CD14-positive monocyte (primary cell): ENCODE measurements around the gene KAT2B. TPM values are rescaled to one million over a fixed set of nuclear protein-coding genes. Genes with fewer than 3 reads are reported as not detected.

Experiments used
- DNase-seq, 3 donors: peaks; one replicate each; pipeline ENCODE4 v3.0.0-alpha.2; 2011 to 2022
- H2AFZ ChIP-seq: 2 replicates; pipeline ENCODE4 v1.6.0; 2012; ENCODE audit warnings: mild to moderate bottlenecking, low read depth, low read length, inconsistent platforms; ENCODE audit not compliant: insufficient read depth, poor library complexity, severe bottlenecking
- H3K27ac ChIP-seq, 2 donors: 1 replicate in 1 of 2; 2 replicates in 1 of 2; pipeline ENCODE4 v1.5.1; 2012 to 2013; ENCODE audit warnings: low read length in 2 of 2, control low read depth in 1 of 2, inconsistent platforms in 1 of 2, low read depth in 1 of 2, mild to moderate bottlenecking in 1 of 2
- H3K27me3 ChIP-seq, 2 donors: one replicate each; pipeline versions ENCODE4 v1.6.0 to v1.6.1; 2011 to 2013; ENCODE audit warnings: low read length in 2 of 2; ENCODE audit not compliant: control insufficient read depth in 2 of 2, insufficient read depth in 2 of 2
- H3K36me3 ChIP-seq, 2 donors: replicated peaks in 1 of 2; 1 replicate in 1 of 2; 2 replicates in 1 of 2; pipeline versions ENCODE4 v1.5.1 to v1.6.1; 2012 to 2013; ENCODE audit warnings: low read length in 2 of 2, control low read depth in 1 of 2, inconsistent platforms in 1 of 2, mild to moderate bottlenecking in 1 of 2; ENCODE audit not compliant: insufficient read depth in 2 of 2, control insufficient read depth in 1 of 2
- H3K4me1 ChIP-seq, 2 donors: 1 replicate in 1 of 2; 2 replicates in 1 of 2; pipeline versions ENCODE4 v1.5.1 to v1.6.1; 2012 to 2013; ENCODE audit warnings: low read length in 2 of 2, control low read depth in 1 of 2, inconsistent platforms in 1 of 2, mild to moderate bottlenecking in 1 of 2, moderate library complexity in 1 of 2; ENCODE audit not compliant: insufficient read depth in 2 of 2, control insufficient read depth in 1 of 2
- H3K4me2 ChIP-seq: replicated peaks from 2 replicates; pipeline ENCODE3; 2012; ENCODE audit warnings: low read length, moderate library complexity, mild to moderate bottlenecking; ENCODE audit not compliant: poor library complexity, severe bottlenecking; ENCODE audit errors: extremely low read depth
- H3K4me3 ChIP-seq, 3 experiments: fragments of 200-600 bp in 1 of 3; sonication (generic) in 1 of 3; replicated peaks in 1 of 3; 1 replicate in 2 of 3; 2 replicates in 1 of 3; pipeline ENCODE4 v1.5.1; 2011 to 2013; ENCODE audit warnings: low read length in 3 of 3, mild to moderate bottlenecking in 3 of 3, control low read depth in 2 of 3, low read depth in 2 of 3, inconsistent platforms in 1 of 3, moderate library complexity in 1 of 3
- H3K79me2 ChIP-seq: 2 replicates; pipeline ENCODE4 v1.6.0; 2012; ENCODE audit warnings: mild to moderate bottlenecking, control low read depth, inconsistent platforms, low read length, moderate library complexity; ENCODE audit not compliant: insufficient read depth
- H3K9ac ChIP-seq: 2 replicates; pipeline ENCODE4 v1.6.0; 2017; ENCODE audit warnings: low read length, mild to moderate bottlenecking; ENCODE audit not compliant: insufficient read depth, poor library complexity, severe bottlenecking
- H3K9me3 ChIP-seq, 2 donors: replicated peaks in 1 of 2; 1 replicate in 1 of 2; 2 replicates in 1 of 2; pipeline versions ENCODE4 v1.5.1 to v1.6.1; 2012 to 2013; ENCODE audit warnings: low read length in 2 of 2, control low read depth in 1 of 2; ENCODE audit not compliant: control insufficient read depth in 1 of 2, insufficient read depth in 1 of 2
- H4K20me1 ChIP-seq: 2 replicates; pipeline ENCODE4 v1.6.0; 2012; ENCODE audit warnings: mild to moderate bottlenecking, low read length, control low read depth, moderate library complexity; ENCODE audit not compliant: insufficient read depth
- H3K27ac Mint-ChIP-seq, 7 donors: one replicate each; pipeline ENCODE4 v1.8.0; 2020; ENCODE audit warnings: mild to moderate bottlenecking in 7 of 7, mixed read lengths in 7 of 7, moderate library complexity in 6 of 7, inconsistent platforms in 2 of 7
- H3K27me3 Mint-ChIP-seq, 3 donors: one replicate each; pipeline ENCODE4 v1.8.0; 2021 to 2022; ENCODE audit warnings: low read depth in 3 of 3, mild to moderate bottlenecking in 3 of 3, mixed read lengths in 3 of 3, moderate library complexity in 3 of 3, inconsistent platforms in 1 of 3
- H3K36me3 Mint-ChIP-seq, 2 donors: one replicate each; pipeline ENCODE4 v1.8.0; 2020; ENCODE audit warnings: mixed read lengths in 2 of 2, inconsistent platforms in 1 of 2, mild to moderate bottlenecking in 1 of 2
- H3K4me1 Mint-ChIP-seq: one replicate; pipeline ENCODE4 v1.8.0; 2020; ENCODE audit warnings: mild to moderate bottlenecking, mixed read lengths
- H3K4me3 Mint-ChIP-seq, 2 donors: one replicate each; pipeline ENCODE4 v1.8.0; 2020; ENCODE audit warnings: mild to moderate bottlenecking in 2 of 2, mixed read lengths in 2 of 2, moderate library complexity in 1 of 2
- H3K9me3 Mint-ChIP-seq, 7 donors: one replicate each; pipeline ENCODE4 v1.8.0; 2020 to 2022; ENCODE audit warnings: mixed read lengths in 7 of 7, mild to moderate bottlenecking in 6 of 7, moderate library complexity in 6 of 7, inconsistent platforms in 2 of 7
- WGBS: methylation state at CpG from one replicate; pipeline ENCODE4 v1.1.5; 2013; ENCODE audit warnings: missing lambda C conversion rate; ENCODE audit not compliant: insufficient coverage; 5-methylcytosine and 5-hydroxymethylcytosine counted together
- intact Hi-C, 2 donors: fragments of 100-400 bp; cut with micrococcal nuclease; formaldehyde crosslinking; loops; one replicate each; pipeline versions ENCODE4 v1.15.0 to v1.15.1; 2023
- polyA plus RNA-seq, 3 donors: library from polyadenylated mRNA; depleted of rRNA in 1 of 3; unstranded in 2 of 3; stranded (reverse) in 1 of 3; fragments of 300-500 nt in 2 of 3; fragments of >200 nt in 1 of 3; fragmentation: Illumina TruSeq in 2 of 3; gene quantifications; 1 replicate in 2 of 3; 2 replicates in 1 of 3; pipeline ENCODE4 v1.2.3, GENCODE V29; 2012 to 2021
- TF ChIP-seq, protein P1 (sequence below): fragments of 200-600 bp; IDR thresholded peaks from one replicate; pipeline ENCODE4 v1.8.0; 2022; ENCODE audit warnings: antibody characterized with exemption, mild to moderate bottlenecking

Gene KAT2B
- polyA plus RNA-seq, 3 donors, result 2.7 to 14.6 (median 3.5) TPM

DNA sequence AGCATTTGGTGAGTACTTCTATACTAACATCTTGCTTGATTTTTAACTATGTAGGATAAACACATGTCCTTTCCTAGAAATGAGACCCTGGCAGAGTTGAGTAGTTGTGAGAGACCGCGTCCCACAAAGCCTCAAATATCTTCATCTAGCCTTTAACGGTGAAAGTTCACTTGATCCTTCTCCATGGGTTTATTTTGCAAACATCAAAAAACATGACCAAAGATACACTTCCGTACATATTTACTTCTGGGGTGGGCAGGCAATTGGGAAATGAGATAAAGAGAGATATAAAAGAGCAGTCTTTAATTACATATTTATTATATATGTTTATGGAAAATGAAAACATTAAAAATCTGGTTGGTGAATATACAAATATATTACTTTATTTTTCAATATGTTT, 5.2 kb upstream of the KAT2B start:
- Histone ChIP-seq H3K4me3 (no peak overlapping the region), H3K27me3 (no peaks in the 10 kb centered on the region), H3K27ac (no peak overlapping the region), H2AFZ (no peak overlapping the region), H3K79me2 (no peaks in the 10 kb centered on the region), H4K20me1 (no peaks in the 10 kb centered on the region), H3K36me3 (no peaks in the 10 kb centered on the region), H3K9me3 (no peaks in the 10 kb centered on the region), H3K4me2 (no peak overlapping the region), H3K4me1 (peaks cover 11 to 15% of the 10 kb centered on the region in 2 donors), H3K9ac (no peak overlapping the region)
- no CpG with 5 or more reads among the region's 4 CpGs for WGBS
- Mint-ChIP-seq H3K36me3 (no peaks in the 10 kb centered on the region), H3K27ac (no peak overlapping the region), H3K9me3 (no peaks in the 10 kb centered on the region), H3K27me3 (peaks cover 0 to 3% (median 0%) of the 10 kb centered on the region in 3 donors), H3K4me1 (peaks cover 14% of the 10 kb centered on the region), H3K4me3 (no peak overlapping the region)
- TF ChIP-seq, protein P1, sequence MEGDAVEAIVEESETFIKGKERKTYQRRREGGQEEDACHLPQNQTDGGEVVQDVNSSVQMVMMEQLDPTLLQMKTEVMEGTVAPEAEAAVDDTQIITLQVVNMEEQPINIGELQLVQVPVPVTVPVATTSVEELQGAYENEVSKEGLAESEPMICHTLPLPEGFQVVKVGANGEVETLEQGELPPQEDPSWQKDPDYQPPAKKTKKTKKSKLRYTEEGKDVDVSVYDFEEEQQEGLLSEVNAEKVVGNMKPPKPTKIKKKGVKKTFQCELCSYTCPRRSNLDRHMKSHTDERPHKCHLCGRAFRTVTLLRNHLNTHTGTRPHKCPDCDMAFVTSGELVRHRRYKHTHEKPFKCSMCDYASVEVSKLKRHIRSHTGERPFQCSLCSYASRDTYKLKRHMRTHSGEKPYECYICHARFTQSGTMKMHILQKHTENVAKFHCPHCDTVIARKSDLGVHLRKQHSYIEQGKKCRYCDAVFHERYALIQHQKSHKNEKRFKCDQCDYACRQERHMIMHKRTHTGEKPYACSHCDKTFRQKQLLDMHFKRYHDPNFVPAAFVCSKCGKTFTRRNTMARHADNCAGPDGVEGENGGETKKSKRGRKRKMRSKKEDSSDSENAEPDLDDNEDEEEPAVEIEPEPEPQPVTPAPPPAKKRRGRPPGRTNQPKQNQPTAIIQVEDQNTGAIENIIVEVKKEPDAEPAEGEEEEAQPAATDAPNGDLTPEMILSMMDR, result no peak
- intact Hi-C loops, result no loop called here
- no peak for DNase-seq

DNA sequence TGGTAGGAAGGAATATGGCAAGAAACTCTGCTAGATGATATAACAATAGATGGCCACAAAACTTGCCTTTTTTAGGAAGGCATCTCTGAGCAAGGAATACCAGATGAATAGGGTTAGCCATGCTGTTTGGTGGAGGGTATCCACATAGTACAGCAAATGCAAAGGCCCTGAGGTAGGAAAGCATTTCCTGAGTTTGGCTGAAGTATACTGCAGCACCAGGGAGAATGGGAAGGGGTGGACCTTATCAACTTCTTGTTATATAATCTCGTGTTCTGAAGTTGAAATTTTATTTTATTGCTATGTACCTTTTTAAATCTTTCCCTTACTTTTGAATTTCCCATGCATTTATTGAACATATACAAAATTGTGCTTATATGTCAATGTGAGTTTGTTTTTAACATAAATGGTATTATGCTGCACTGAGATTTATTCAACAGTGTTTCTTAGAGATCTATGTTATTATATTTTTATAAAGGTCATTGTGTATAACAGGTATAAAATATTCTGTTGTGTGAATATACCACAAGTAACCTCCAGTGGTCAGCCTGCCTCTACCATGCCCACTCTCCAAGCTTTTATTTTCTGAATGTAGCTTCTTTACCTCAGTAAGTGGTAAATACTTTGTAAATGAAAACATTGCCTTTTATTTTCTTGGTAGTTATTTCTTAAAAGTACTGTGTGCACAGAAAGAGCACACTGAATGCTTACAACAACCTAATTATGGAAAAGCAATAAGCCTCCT, 2.8 kb upstream of the KAT2B start:
- Histone ChIP-seq H4K20me1 (peaks cover 8% of the 10 kb centered on the region), H3K9me3 (no peaks in the 10 kb centered on the region), H3K27ac (no peak overlapping the region), H3K27me3 (no peaks in the 10 kb centered on the region), H2AFZ (no peak overlapping the region), H3K79me2 (peaks cover 18% of the 10 kb centered on the region), H3K9ac (no peak overlapping the region), H3K4me2 (no peak overlapping the region), H3K4me3 (no peak overlapping the region), H3K36me3 (no peaks in the 10 kb centered on the region), H3K4me1 (peaks cover 21 to 31% of the 10 kb centered on the region in 2 donors)
- DNase-seq, result no peak
- Mint-ChIP-seq H3K9me3 (no peaks in the 10 kb centered on the region), H3K4me3 (no peak overlapping the region), H3K27ac (no peak overlapping the region), H3K4me1 (peaks cover 29% of the 10 kb centered on the region), H3K36me3 (no peaks in the 10 kb centered on the region), H3K27me3 (no peaks in the 10 kb centered on the region)
- TF ChIP-seq, protein P1, result no peak
- intact Hi-C loops, result no loop called here
- WGBS, result no CpG with 5 or more reads among the region's 1 CpG
